ENCODE results near the gene ELOVL3.

ELOVL3 gene

GRCh38 chr10:102269017-102269416, 42.9 kb downstream of the ELOVL3 start:
- Histone ChIP-seq H3K9ac (ENCODE audit: low read length) (no peak overlapping the region), H3K27me3 (ENCODE audit: low read depth, low read length) (no peaks in the 10 kb centered on the region), H2AFZ (ENCODE audit: low read depth, low read length) (no peak overlapping the region), H3K36me3 (replicated peaks; ENCODE audit: low read depth, low read length) (peaks cover 2% of the 10 kb centered on the region), H3K27ac (ENCODE audit: low read length) (no peak overlapping the region), H4K20me1 (ENCODE audit: insufficient read depth, low read length) (peaks cover 27% of the 10 kb centered on the region), H3K79me2 (ENCODE audit: low read length) (peaks cover 4% of the 10 kb centered on the region; the same call in 1 of the 2 replicates), H3K4me2 (ENCODE audit: low read length) (no peak overlapping the region), H3K4me3 (ENCODE audit: low read length) (no peak overlapping the region), H3K4me1 (ENCODE audit: low read length) (no peaks in the 10 kb centered on the region), H3K9me3 (ENCODE audit: insufficient read depth, low read length) (no peaks in the 10 kb centered on the region)
- TF ChIP-seq, protein P1, sequence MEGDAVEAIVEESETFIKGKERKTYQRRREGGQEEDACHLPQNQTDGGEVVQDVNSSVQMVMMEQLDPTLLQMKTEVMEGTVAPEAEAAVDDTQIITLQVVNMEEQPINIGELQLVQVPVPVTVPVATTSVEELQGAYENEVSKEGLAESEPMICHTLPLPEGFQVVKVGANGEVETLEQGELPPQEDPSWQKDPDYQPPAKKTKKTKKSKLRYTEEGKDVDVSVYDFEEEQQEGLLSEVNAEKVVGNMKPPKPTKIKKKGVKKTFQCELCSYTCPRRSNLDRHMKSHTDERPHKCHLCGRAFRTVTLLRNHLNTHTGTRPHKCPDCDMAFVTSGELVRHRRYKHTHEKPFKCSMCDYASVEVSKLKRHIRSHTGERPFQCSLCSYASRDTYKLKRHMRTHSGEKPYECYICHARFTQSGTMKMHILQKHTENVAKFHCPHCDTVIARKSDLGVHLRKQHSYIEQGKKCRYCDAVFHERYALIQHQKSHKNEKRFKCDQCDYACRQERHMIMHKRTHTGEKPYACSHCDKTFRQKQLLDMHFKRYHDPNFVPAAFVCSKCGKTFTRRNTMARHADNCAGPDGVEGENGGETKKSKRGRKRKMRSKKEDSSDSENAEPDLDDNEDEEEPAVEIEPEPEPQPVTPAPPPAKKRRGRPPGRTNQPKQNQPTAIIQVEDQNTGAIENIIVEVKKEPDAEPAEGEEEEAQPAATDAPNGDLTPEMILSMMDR (IDR thresholded peaks at IDR 0.05; ENCODE audit: low read depth, low read length): no peak
- no peak for TF ChIP-seq EZH2phosphoT487 (IDR thresholded peaks at IDR 0.05; ENCODE audit: low read depth)

GRCh38 chr10:102274062-102274461, 48.0 kb downstream of the ELOVL3 start:
- Histone ChIP-seq H3K27me3 (ENCODE audit: low read depth, low read length) (no peaks in the 10 kb centered on the region), H4K20me1 (ENCODE audit: insufficient read depth, low read length) (peaks cover 16% of the 10 kb centered on the region), H3K4me2 (ENCODE audit: low read length) (no peak overlapping the region), H3K4me1 (ENCODE audit: low read length) (no peaks in the 10 kb centered on the region), H3K9me3 (ENCODE audit: insufficient read depth, low read length) (no peaks in the 10 kb centered on the region), H3K9ac (ENCODE audit: low read length) (no peak overlapping the region), H2AFZ (ENCODE audit: low read depth, low read length) (no peak overlapping the region), H3K4me3 (ENCODE audit: low read length) (no peak overlapping the region), H3K79me2 (ENCODE audit: low read length) (peaks cover 10% of the 10 kb centered on the region; the same call in 1 of the 2 replicates), H3K36me3 (replicated peaks; ENCODE audit: low read depth, low read length) (peaks cover 1% of the 10 kb centered on the region), H3K27ac (ENCODE audit: low read length) (no peak overlapping the region)
- TF ChIP-seq, protein P1 (IDR thresholded peaks at IDR 0.05; ENCODE audit: low read depth, low read length): no peak
- no peak for TF ChIP-seq EZH2phosphoT487 (IDR thresholded peaks at IDR 0.05; ENCODE audit: low read depth)

DNA sequence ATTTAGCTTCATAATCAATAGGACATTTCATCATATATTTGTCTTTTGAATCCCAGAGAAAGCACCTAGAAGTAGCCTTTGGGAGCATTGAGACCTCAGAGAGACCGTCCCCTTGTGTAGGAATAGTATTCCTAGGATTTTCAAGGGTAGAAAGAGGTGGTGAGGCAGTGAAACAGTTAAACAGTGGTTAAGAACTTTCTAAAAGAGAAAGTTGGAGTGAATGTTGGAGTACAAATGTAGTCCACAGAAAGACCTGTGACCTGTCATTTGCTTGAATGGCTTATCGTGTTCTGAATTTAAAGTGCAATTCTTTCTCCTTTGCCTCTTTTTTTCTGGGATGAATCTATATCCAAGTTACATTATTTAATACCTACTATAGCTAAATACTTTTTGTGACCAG, 49.2 kb downstream of the ELOVL3 start:
- peaks cover 17% of the 10 kb centered on the region for H4K20me1 ChIP-seq (ENCODE audit: insufficient read depth, low read length)
- no peak overlapping the region for H3K27ac ChIP-seq (ENCODE audit: low read length)
- no peak overlapping the region for H3K4me3 ChIP-seq (ENCODE audit: low read length)
- no peak overlapping the region for H2AFZ ChIP-seq (ENCODE audit: low read depth, low read length)
- TF ChIP-seq, protein P1 (IDR thresholded peaks at IDR 0.05; ENCODE audit: low read depth, low read length): no peak
- no peak for TF ChIP-seq EZH2phosphoT487 (IDR thresholded peaks at IDR 0.05; ENCODE audit: low read depth)
- H3K79me2 ChIP-seq (ENCODE audit: low read length): peaks cover 10% of the 10 kb centered on the region; the same call in 1 of the 2 replicates
- no peaks in the 10 kb centered on the region for H3K36me3 ChIP-seq (replicated peaks; ENCODE audit: low read depth, low read length)
- no peak overlapping the region for H3K9ac ChIP-seq (ENCODE audit: low read length)
- H3K27me3 ChIP-seq (ENCODE audit: low read depth, low read length): no peaks in the 10 kb centered on the region
- H3K4me2 ChIP-seq (ENCODE audit: low read length): no peak overlapping the region
- no peaks in the 10 kb centered on the region for H3K9me3 ChIP-seq (ENCODE audit: insufficient read depth, low read length)
- H3K4me1 ChIP-seq (ENCODE audit: low read length): no peaks in the 10 kb centered on the region

GRCh38 chr10:102279104-102279503, 53.0 kb downstream of the ELOVL3 start:
- Histone ChIP-seq H3K4me1 (ENCODE audit: low read length) (no peaks in the 10 kb centered on the region), H3K36me3 (replicated peaks; ENCODE audit: low read depth, low read length) (no peaks in the 10 kb centered on the region), H3K9ac (ENCODE audit: low read length) (no peak overlapping the region), H2AFZ (ENCODE audit: low read depth, low read length) (no peak overlapping the region), H3K27me3 (ENCODE audit: low read depth, low read length) (no peaks in the 10 kb centered on the region), H3K27ac (ENCODE audit: low read length) (no peak overlapping the region), H4K20me1 (ENCODE audit: insufficient read depth, low read length) (peaks cover 14% of the 10 kb centered on the region), H3K79me2 (ENCODE audit: low read length) (peaks cover 6% of the 10 kb centered on the region; the same call in 1 of the 2 replicates), H3K4me3 (ENCODE audit: low read length) (no peak overlapping the region), H3K4me2 (ENCODE audit: low read length) (no peak overlapping the region), H3K9me3 (ENCODE audit: insufficient read depth, low read length) (no peaks in the 10 kb centered on the region)
- TF ChIP-seq EZH2phosphoT487 (IDR thresholded peaks at IDR 0.05; ENCODE audit: low read depth): no peak

All from OCI-LY3 (cell line).